HG03066 (cell line): ENCODE data around the gene SPATA24.
"Not testable (repeated sequence)": the region's sequence is repeated elsewhere in the genome, so short reads cannot be mapped to it uniquely, and the experiment has no call there.

Source experiments
- ATAC-seq: cut with Tn5 transposase; IDR thresholded peaks from one replicate; pipeline ENCODE4 v1.9.1; 2021; ENCODE audit warnings: low read depth; ENCODE audit not compliant: unreplicated experiment

SPATA24 gene

GRCh38 chr5:139418793-139419192 is 14.9 kb upstream of the SPATA24 start:
- no peak for ATAC-seq

- no peak for ATAC-seq
Measured at GRCh38 chr5:139417214-139417613, 13.3 kb upstream of the SPATA24 start.

- no peak for ATAC-seq
Measured at GRCh38 chr5:139416651-139417050, 12.8 kb upstream of the SPATA24 start.

GRCh38 chr5:139415869-139416268 is 12.0 kb upstream of the SPATA24 start:
- no peak for ATAC-seq

- no peak for ATAC-seq
Measured at GRCh38 chr5:139415221-139415861, 11.5 kb upstream of the SPATA24 start.

- no peak for ATAC-seq
Measured at GRCh38 chr5:139414581-139415130, 10.8 kb upstream of the SPATA24 start.

GRCh38 chr5:139413963-139414362 is 10.1 kb upstream of the SPATA24 start:
- ATAC-seq, result no peak

- ATAC-seq, result no peak
Measured at GRCh38 chr5:139413153-139413552, 9.3 kb upstream of the SPATA24 start.

- no peak for ATAC-seq
Measured at GRCh38 chr5:139410993-139411828, 7.3 kb upstream of the SPATA24 start.

GRCh38 chr5:139410121-139410992 is 6.5 kb upstream of the SPATA24 start:
- no peak for ATAC-seq

- not testable (repeated sequence) for ATAC-seq
Measured at GRCh38 chr5:139409116-139409515, 5.2 kb upstream of the SPATA24 start.

- ATAC-seq, result no peak
Measured at GRCh38 chr5:139408191-139408590, 4.3 kb upstream of the SPATA24 start.

- ATAC-seq, result no peak
Measured at GRCh38 chr5:139407517-139407916, 3.6 kb upstream of the SPATA24 start.

- ATAC-seq, result no peak
Measured at GRCh38 chr5:139406963-139407362, 3.1 kb upstream of the SPATA24 start.

- ATAC-seq, result no peak
Measured at GRCh38 chr5:139404484-139404840, 573 bp upstream of the SPATA24 start.

GRCh38 chr5:139403418-139403786 is 487 bp downstream of the SPATA24 start:
- ATAC-seq, result no peak

- ATAC-seq, result no peak
Measured at GRCh38 chr5:139402561-139403158, 1.2 kb downstream of the SPATA24 start.

- ATAC-seq, result no peak
Measured at GRCh38 chr5:139401546-139401945, 2.3 kb downstream of the SPATA24 start.

- peak; percentile 32 for ATAC-seq
Measured at GRCh38 chr5:139399501-139400121, 4.3 kb downstream of the SPATA24 start.

GRCh38 chr5:139397921-139398320 is 6.0 kb downstream of the SPATA24 start:
- no peak for ATAC-seq
